Caco-2 (cell line): ENCODE data around the gene RORC. TPM values are rescaled to one million over a fixed set of nuclear protein-coding genes. Genes with fewer than 3 reads are reported as not detected.

Experiments used
- BruUV-seq: library from RNA; stranded (reverse); fragments of 400-500 nt; replicated peaks from 2 replicates; lab custom pipeline; 2021; lab: Mats Ljungman, UMichigan
- CTCF ChIA-PET: fragments of 300-600 bp; sonication (Branson Sonifier 250); formaldehyde crosslinking; loops from one replicate; lab custom pipeline; 2022; ENCODE audit warnings: antibody characterized with exemption; lab: Charles Lee
- POLR2A ChIA-PET: fragments of 300-600 bp; sonication (Branson Sonifier 250); formaldehyde crosslinking; loops from one replicate; lab custom pipeline; 2022; ENCODE audit warnings: antibody characterized with exemption; lab: Charles Lee
- DNase-seq, 2 experiments: peaks; one replicate each; pipeline versions ENCODE4 v3.0.0 to v3.0.0-alpha.2; 2020 to 2022
- H3K27me3 ChIP-seq: replicated peaks from 2 replicates; pipeline ENCODE4 v1.6.0; 2011; ENCODE audit warnings: low read length; ENCODE audit not compliant: control insufficient read depth, insufficient read depth
- H3K36me3 ChIP-seq: 2 replicates; pipeline ENCODE4 v1.5.1; 2011; ENCODE audit warnings: low read length; ENCODE audit not compliant: control insufficient read depth, insufficient read depth
- H3K4me1 ChIP-seq: fragments of 250-450 bp; sonication (Bioruptor Pico); 2 replicates; pipeline ENCODE4 v1.5.1; 2020; ENCODE audit warnings: mild to moderate bottlenecking
- H3K4me3 ChIP-seq: 2 replicates; pipeline ENCODE4 v1.5.1; 2011; ENCODE audit warnings: low read depth, mild to moderate bottlenecking, control low read depth, low read length
- H3K9me3 ChIP-seq: fragments of 250-450 bp; sonication (Bioruptor Pico); 2 replicates; pipeline ENCODE4 v1.5.1; 2020; ENCODE audit warnings: mild to moderate bottlenecking, moderate library complexity
- H3K27ac Mint-ChIP-seq: one replicate; pipeline ENCODE4 v1.8.0; 2022; ENCODE audit warnings: mixed read lengths; ENCODE audit not compliant: unreplicated experiment
- H3K27me3 Mint-ChIP-seq: one replicate; pipeline ENCODE4 v1.8.0; 2022; ENCODE audit warnings: mixed read lengths; ENCODE audit not compliant: insufficient read depth, unreplicated experiment
- H3K36me3 Mint-ChIP-seq: one replicate; pipeline ENCODE4 v1.8.0; 2022; ENCODE audit warnings: mild to moderate bottlenecking, mixed read lengths; ENCODE audit not compliant: insufficient read depth, unreplicated experiment
- H3K4me1 Mint-ChIP-seq: one replicate; pipeline ENCODE4 v1.8.0; 2022; ENCODE audit warnings: low read depth, mixed read lengths; ENCODE audit not compliant: unreplicated experiment
- H3K4me3 Mint-ChIP-seq: one replicate; pipeline ENCODE4 v1.8.0; 2022; ENCODE audit warnings: mild to moderate bottlenecking, moderate library complexity, mixed read lengths; ENCODE audit not compliant: unreplicated experiment
- H3K9me3 Mint-ChIP-seq: one replicate; pipeline ENCODE4 v1.8.0; 2022; ENCODE audit warnings: mixed read lengths; ENCODE audit not compliant: unreplicated experiment
- CTCF ChIP-seq, 2 experiments: fragments of 200-600 bp in 1 of 2; IDR thresholded peaks; 1 replicate in 1 of 2; 2 replicates in 1 of 2; pipeline versions ENCODE4 v1.5.1 to v1.8.0; 2011 to 2022; ENCODE audit warnings: antibody characterized with exemption in 1 of 2, control low read depth in 1 of 2, inconsistent platforms in 1 of 2, low read depth in 1 of 2, low read length in 1 of 2, mild to moderate bottlenecking in 1 of 2, moderate library complexity in 1 of 2; ENCODE audit not compliant: insufficient read depth in 1 of 2, severe bottlenecking in 1 of 2, unreplicated experiment in 1 of 2
- intact Hi-C: fragments of 100-400 bp; cut with micrococcal nuclease; formaldehyde crosslinking; loops from one replicate; pipeline ENCODE4 v1.10.0; 2022; ENCODE audit not compliant: unreplicated experiment
- total RNA-seq: library from RNA; stranded (reverse); gene quantifications from 2 replicates; pipeline ENCODE4 v1.2.3, GENCODE V29; 2022

RORC gene
- total RNA-seq, 1 experiment from 2014 or later, result not detected

DNA sequence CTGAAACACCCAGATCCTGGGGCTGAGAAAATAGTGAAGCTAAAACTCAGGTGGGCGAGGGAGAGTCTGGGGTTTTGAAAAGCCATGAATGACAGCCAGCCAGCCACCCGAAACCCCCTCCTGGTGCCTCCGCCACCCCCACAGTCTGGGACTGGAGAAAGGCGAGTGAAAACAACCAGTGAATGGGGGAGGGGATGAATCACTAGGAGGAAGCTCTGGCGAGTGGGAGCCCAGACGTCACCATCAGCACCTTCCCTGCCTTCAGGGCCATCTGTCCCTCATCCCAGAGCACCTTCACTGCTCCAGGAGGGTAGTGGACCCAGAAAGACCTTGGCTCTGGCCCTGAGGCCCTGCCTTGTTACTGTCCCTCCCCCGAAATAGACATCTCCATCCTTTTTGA lies 9.2 kb downstream of the RORC start:
- Histone ChIP-seq H3K27me3 (no peaks in the 10 kb centered on the region; the same call in none of the 2 replicates), H3K9me3 (no peaks in the 10 kb centered on the region), H3K4me1 (no peaks in the 10 kb centered on the region), H3K4me3 (no peak overlapping the region), H3K36me3 (no peaks in the 10 kb centered on the region)
- CTCF ChIA-PET, result no interaction called here
- POLR2A ChIA-PET, result no interaction called here
- no peak for TF ChIP-seq CTCF (IDR thresholded peaks at IDR 0.05; ENCODE audit: insufficient read depth in 1 of 2, low read depth in 1 of 2, low read length in 1 of 2, severe bottlenecking in 1 of 2, unreplicated experiment in 1 of 2)
- no TSS peak for BruUV-seq
- Mint-ChIP-seq H3K27ac (no peak overlapping the region), H3K27me3 (no peaks in the 10 kb centered on the region), H3K4me1 (no peaks in the 10 kb centered on the region), H3K4me3 (no peak overlapping the region), H3K36me3 (no peaks in the 10 kb centered on the region), H3K9me3 (no peaks in the 10 kb centered on the region)
- DNase-seq, result no peak
- intact Hi-C loops, result no loop called here

DNA sequence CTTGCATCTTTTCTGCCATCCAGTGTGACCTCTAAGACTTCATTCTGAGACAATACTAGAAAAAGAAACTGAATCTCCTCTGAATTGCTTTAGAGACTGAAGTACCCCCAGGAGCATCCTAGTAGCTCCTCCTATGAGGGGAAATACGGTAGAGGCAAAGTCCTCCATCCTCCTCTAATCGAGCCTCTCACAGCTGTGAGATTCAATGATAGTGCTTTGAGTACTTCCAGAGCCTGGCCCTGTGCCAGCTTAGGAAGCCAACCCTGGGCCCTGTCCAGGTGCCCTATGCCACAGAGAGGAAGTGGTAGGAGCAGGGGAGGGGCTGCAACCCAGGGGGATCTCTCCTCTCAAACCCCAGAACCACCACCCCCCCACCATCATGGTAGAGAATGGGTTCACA lies 10.7 kb downstream of the RORC start:
- DNase-seq, result no peak
- ChIA-PET CTCF (interaction anchor here (0.6 to 1.0 kb wide), 2 partner anchors 9 to 16 kb away, joined by 3 to 4 read pairs; no protein-coding TSS in a partner anchor), POLR2A (no interaction called here)
- Histone ChIP-seq H3K36me3 (no peaks in the 10 kb centered on the region), H3K4me3 (no peak overlapping the region), H3K4me1 (no peaks in the 10 kb centered on the region), H3K27me3 (no peaks in the 10 kb centered on the region; the same call in none of the 2 replicates), H3K9me3 (no peaks in the 10 kb centered on the region)
- BruUV-seq, result no TSS peak
- no peaks in the 10 kb centered on the region for H3K4me1 Mint-ChIP-seq
- no peak for TF ChIP-seq CTCF (IDR thresholded peaks at IDR 0.05; ENCODE audit: insufficient read depth in 1 of 2, low read depth in 1 of 2, low read length in 1 of 2, severe bottlenecking in 1 of 2, unreplicated experiment in 1 of 2)
- intact Hi-C loops, result no loop called here
- H3K4me3 Mint-ChIP-seq, result no peak overlapping the region
- H3K27me3 Mint-ChIP-seq, result no peaks in the 10 kb centered on the region
- H3K27ac Mint-ChIP-seq, result no peak overlapping the region
- no peaks in the 10 kb centered on the region for H3K36me3 Mint-ChIP-seq
- no peaks in the 10 kb centered on the region for H3K9me3 Mint-ChIP-seq

DNA sequence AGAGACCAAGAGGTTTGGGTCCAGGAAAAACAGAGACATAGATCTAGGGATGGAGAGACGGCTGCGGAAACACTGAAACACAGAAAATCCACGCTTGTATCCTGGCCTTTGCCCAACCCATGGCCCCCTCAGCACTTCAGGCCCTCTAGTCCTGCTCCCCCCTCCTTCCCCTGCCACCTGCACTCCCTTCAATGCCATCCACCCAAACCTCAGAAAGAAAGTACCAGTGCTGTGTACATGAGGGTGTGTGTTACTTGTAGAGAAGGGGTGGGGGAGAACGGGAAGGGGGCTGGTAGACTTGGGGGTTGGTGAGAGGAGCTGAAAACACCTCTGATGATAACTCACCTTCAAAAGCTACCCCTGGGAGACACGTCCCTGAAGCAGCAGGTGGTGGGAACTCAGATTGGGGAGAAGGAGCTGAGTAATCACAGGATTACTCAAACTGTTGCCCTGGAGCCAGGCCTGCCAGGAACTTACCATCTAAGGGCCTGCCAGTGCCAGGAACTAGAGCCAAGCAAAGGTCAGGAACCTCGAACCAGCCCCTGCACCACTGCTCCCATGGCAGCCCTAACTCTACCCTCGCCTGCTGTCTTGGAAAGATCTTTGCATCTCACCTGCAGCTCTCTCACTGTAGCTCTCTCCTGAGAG lies 11.5 kb downstream of the RORC start:
- ChIA-PET CTCF (interaction anchor here (0.6 to 1.0 kb wide), 2 partner anchors 10 to 16 kb away, joined by 3 to 4 read pairs; no protein-coding TSS in a partner anchor), POLR2A (no interaction called here)
- no peaks in the 10 kb centered on the region for H3K36me3 Mint-ChIP-seq
- H3K4me1 ChIP-seq, result no peaks in the 10 kb centered on the region
- no peak overlapping the region for H3K4me3 Mint-ChIP-seq
- BruUV-seq, result no TSS peak
- H3K9me3 ChIP-seq, result no peaks in the 10 kb centered on the region
- no peaks in the 10 kb centered on the region for H3K36me3 ChIP-seq
- H3K4me3 ChIP-seq, result no peak overlapping the region
- H3K27me3 ChIP-seq, result no peaks in the 10 kb centered on the region; the same call in none of the 2 replicates
- H3K4me1 Mint-ChIP-seq, result no peaks in the 10 kb centered on the region
- H3K27me3 Mint-ChIP-seq, result no peaks in the 10 kb centered on the region
- no peak overlapping the region for H3K27ac Mint-ChIP-seq
- H3K9me3 Mint-ChIP-seq, result no peaks in the 10 kb centered on the region
- no peak for TF ChIP-seq CTCF (IDR thresholded peaks at IDR 0.05; ENCODE audit: insufficient read depth in 1 of 2, low read depth in 1 of 2, low read length in 1 of 2, severe bottlenecking in 1 of 2, unreplicated experiment in 1 of 2)
- intact Hi-C loops, result no loop called here
- no peak for DNase-seq
